Loucy (cell line): ENCODE measurements around the gene SLC35F1.
A peak's percentile ranks its signal among the peaks of the same experiment; 100 is the strongest.

Experiments
- H2AFZ ChIP-seq: fragments of 200-600 bp; sonication (generic); 2 replicates; pipeline ENCODE4 v1.6.0; 2016; ENCODE audit warnings: antibody characterized with exemption, mild to moderate bottlenecking, low read length, moderate library complexity
- H3F3A ChIP-seq: fragments of 200-600 bp; 2 replicates; pipeline ENCODE4 v1.6.0; 2016; ENCODE audit warnings: antibody characterized with exemption, low read depth, mild to moderate bottlenecking
- H3K27me3 ChIP-seq: fragments of 200-600 bp; sonication (generic); 2 replicates; pipeline ENCODE4 v1.6.1; 2014; ENCODE audit warnings: low read length, mild to moderate bottlenecking; ENCODE audit not compliant: insufficient read depth, poor library complexity, severe bottlenecking
- H3K36me3 ChIP-seq: fragments of 200-600 bp; sonication (generic); 2 replicates; pipeline ENCODE4 v1.6.1; 2016; ENCODE audit warnings: low read length; ENCODE audit not compliant: insufficient read depth
- H3K4me1 ChIP-seq: fragments of 200-600 bp; sonication (generic); 2 replicates; pipeline ENCODE4 v1.5.1; 2014; ENCODE audit warnings: low read length, mild to moderate bottlenecking; ENCODE audit not compliant: insufficient read depth, poor library complexity, severe bottlenecking
- H3K4me2 ChIP-seq: fragments of 200-600 bp; sonication (generic); 2 replicates; pipeline ENCODE4 v1.6.0; 2014; ENCODE audit warnings: antibody characterized with exemption, low read length, low read depth, mild to moderate bottlenecking; ENCODE audit not compliant: poor library complexity, severe bottlenecking
- H3K4me3 ChIP-seq: fragments of 200-600 bp; sonication (generic); 2 replicates; pipeline ENCODE4 v1.5.1; 2014; ENCODE audit warnings: low read length, mild to moderate bottlenecking, mixed read lengths; ENCODE audit not compliant: poor library complexity, severe bottlenecking
- H3K79me2 ChIP-seq: fragments of 200-600 bp; sonication (generic); 2 replicates; pipeline ENCODE4 v1.6.1; 2014; ENCODE audit warnings: low read length; ENCODE audit not compliant: insufficient read depth
- H3K9ac ChIP-seq: fragments of 200-600 bp; sonication (generic); 2 replicates; pipeline ENCODE4 v1.6.0; 2014; ENCODE audit warnings: mild to moderate bottlenecking, low read depth, low read length, moderate library complexity; ENCODE audit not compliant: poor library complexity, severe bottlenecking
- H3K9me2 ChIP-seq: fragments of 200-600 bp; sonication (generic); replicated peaks from 2 replicates; pipeline ENCODE4 v1.6.1; 2016; ENCODE audit warnings: low read depth, low read length, mixed read lengths
- H3K9me3 ChIP-seq: fragments of 200-600 bp; sonication (generic); 2 replicates; pipeline ENCODE4 v1.6.1; 2014; ENCODE audit warnings: mild to moderate bottlenecking, antibody characterized with exemption, low read length, low read depth; ENCODE audit not compliant: insufficient read depth
- H4K20me1 ChIP-seq: fragments of 200-600 bp; sonication (generic); 2 replicates; pipeline ENCODE4 v1.6.0; 2014; ENCODE audit warnings: antibody characterized with exemption, low read length, mild to moderate bottlenecking; ENCODE audit not compliant: insufficient read depth, poor library complexity, severe bottlenecking
- CTCF ChIP-seq: fragments of 200-600 bp; sonication (generic); conservative IDR thresholded peaks from 2 replicates; pipeline ENCODE4 v1.5.1; 2014; ENCODE audit warnings: mild to moderate bottlenecking, antibody characterized with exemption, low read length
- EZH2phosphoT487 ChIP-seq: fragments of 200-600 bp; IDR thresholded peaks from 2 replicates; pipeline ENCODE4 v1.6.1; 2018; ENCODE audit warnings: antibody characterized with exemption, mild to moderate bottlenecking, moderate library complexity, borderline replicate concordance

Gene SLC35F1

GRCh38 chr6:118122161-118122725 is 215.2 kb downstream of the SLC35F1 start:
- H3F3A ChIP-seq: no peaks in the 10 kb centered on the region
- peak overlapping the region; percentile 77 for H2AFZ ChIP-seq
- no peaks in the 10 kb centered on the region for H3K4me1 ChIP-seq
- no peaks in the 10 kb centered on the region for H3K79me2 ChIP-seq
- H3K4me2 ChIP-seq: peak overlapping the region; percentile 46
- H3K36me3 ChIP-seq: no peaks in the 10 kb centered on the region
- H3K27me3 ChIP-seq: no peaks in the 10 kb centered on the region
- TF ChIP-seq CTCF: no peak
- no peak for TF ChIP-seq EZH2phosphoT487
- no peak overlapping the region for H3K9ac ChIP-seq
- no peak overlapping the region for H3K4me3 ChIP-seq
- H3K9me3 ChIP-seq: no peaks in the 10 kb centered on the region
- H3K9me2 ChIP-seq: no peaks in the 10 kb centered on the region
- H4K20me1 ChIP-seq: no peaks in the 10 kb centered on the region

GRCh38 chr6:118122801-118123200 is 215.7 kb downstream of the SLC35F1 start:
- Histone ChIP-seq H3K27me3 (no peaks in the 10 kb centered on the region), H3K4me2 (peak overlapping the region; percentile 46), H3K4me1 (no peaks in the 10 kb centered on the region), H3F3A (no peaks in the 10 kb centered on the region), H4K20me1 (no peaks in the 10 kb centered on the region), H3K4me3 (peak overlapping the region; percentile 10), H3K9ac (no peak overlapping the region), H3K79me2 (no peaks in the 10 kb centered on the region), H3K9me2 (no peaks in the 10 kb centered on the region), H3K36me3 (no peaks in the 10 kb centered on the region), H2AFZ (peak overlapping the region; percentile 77), H3K9me3 (no peaks in the 10 kb centered on the region)
- TF ChIP-seq EZH2phosphoT487 (no peak), CTCF (no peak)

GRCh38 chr6:118123503-118124037 is 216.5 kb downstream of the SLC35F1 start:
- Histone ChIP-seq H3K79me2 (no peaks in the 10 kb centered on the region), H3K4me3 (no peak overlapping the region), H3K4me1 (no peaks in the 10 kb centered on the region), H4K20me1 (no peaks in the 10 kb centered on the region), H3K27me3 (no peaks in the 10 kb centered on the region), H3K9me3 (no peaks in the 10 kb centered on the region), H3K36me3 (no peaks in the 10 kb centered on the region), H3K9ac (no peak overlapping the region), H3K4me2 (no peak overlapping the region), H3F3A (no peaks in the 10 kb centered on the region), H3K9me2 (no peaks in the 10 kb centered on the region), H2AFZ (peak overlapping the region; percentile 77; the same call in 1 of the 2 replicates)
- no peak for TF ChIP-seq CTCF
- TF ChIP-seq EZH2phosphoT487: no peak
